Esophagus muscularis mucosa (tissue), 4 donors: ENCODE data around the gene CLEC16A.

Experiments
- CTCF ChIP-seq, 3 experiments: fragments of 200-600 bp in 2 of 3; fragments of 450-650 bp in 1 of 3; sonication (generic) in 2 of 3; IDR thresholded peaks; one replicate each; pipeline ENCODE4 v1.5.1; 2017 to 2019; ENCODE audit warnings: antibody characterized with exemption in 3 of 3, mild to moderate bottlenecking in 2 of 3, moderate library complexity in 1 of 3
- EP300 ChIP-seq: sonication (generic); formaldehyde crosslinking; IDR thresholded peaks from one replicate; pipeline ENCODE4 v1.6.1; 2017; ENCODE audit warnings: antibody characterized with exemption
- POLR2A ChIP-seq: fragments of 450-650 bp; IDR thresholded peaks from one replicate; pipeline ENCODE4 v1.6.1; 2017; ENCODE audit warnings: antibody characterized with exemption, moderate library complexity, mild to moderate bottlenecking, low read depth

GRCh38 chr16:11169641-11170040 lies 225.3 kb downstream of the CLEC16A start:
- no peak for TF ChIP-seq CTCF (IDR thresholded peaks at IDR 0.05)
- TF ChIP-seq POLR2A = no peak
- TF ChIP-seq EP300 = no peak
